ENCODE results near the gene CACNA1F. TPM values are rescaled to one million over a fixed set of nuclear protein-coding genes. Genes with fewer than 3 reads are reported as not detected.

The CACNA1F gene
- total and polyA plus RNA-seq, 3 donors from 2014 or later = 0.16 to 0.24 (median 0.19) TPM

DNA sequence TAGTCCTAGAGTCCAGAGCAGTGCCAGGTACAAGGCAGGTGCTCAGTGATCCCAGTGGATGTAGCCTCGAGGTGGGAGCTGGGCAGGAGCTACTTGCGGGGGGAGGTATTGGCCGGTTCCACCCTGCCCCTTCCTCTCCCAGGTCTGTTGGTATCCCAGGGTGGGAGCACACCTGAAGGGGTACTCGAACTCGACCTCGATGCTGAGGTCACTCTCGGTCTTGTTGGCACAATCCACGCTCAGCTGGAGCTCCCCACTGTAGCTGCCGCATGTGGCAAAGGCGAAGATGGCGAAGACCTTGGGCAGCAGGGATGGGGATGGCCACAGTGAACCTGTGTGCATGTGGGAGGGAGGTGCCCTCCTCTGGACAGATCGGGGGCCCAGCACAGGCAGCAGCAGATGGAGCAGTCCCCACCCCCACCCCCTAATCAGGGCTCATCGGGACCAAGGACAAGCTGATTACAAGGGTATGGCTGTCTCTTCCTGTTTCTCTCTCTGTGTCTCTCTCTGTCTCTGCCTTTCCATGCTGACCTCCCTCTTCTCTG lies 35.5 kb downstream of the CACNA1F start:
- no peak overlapping the region for H3K27ac ChIP-seq
- TF ChIP-seq, protein P1, sequence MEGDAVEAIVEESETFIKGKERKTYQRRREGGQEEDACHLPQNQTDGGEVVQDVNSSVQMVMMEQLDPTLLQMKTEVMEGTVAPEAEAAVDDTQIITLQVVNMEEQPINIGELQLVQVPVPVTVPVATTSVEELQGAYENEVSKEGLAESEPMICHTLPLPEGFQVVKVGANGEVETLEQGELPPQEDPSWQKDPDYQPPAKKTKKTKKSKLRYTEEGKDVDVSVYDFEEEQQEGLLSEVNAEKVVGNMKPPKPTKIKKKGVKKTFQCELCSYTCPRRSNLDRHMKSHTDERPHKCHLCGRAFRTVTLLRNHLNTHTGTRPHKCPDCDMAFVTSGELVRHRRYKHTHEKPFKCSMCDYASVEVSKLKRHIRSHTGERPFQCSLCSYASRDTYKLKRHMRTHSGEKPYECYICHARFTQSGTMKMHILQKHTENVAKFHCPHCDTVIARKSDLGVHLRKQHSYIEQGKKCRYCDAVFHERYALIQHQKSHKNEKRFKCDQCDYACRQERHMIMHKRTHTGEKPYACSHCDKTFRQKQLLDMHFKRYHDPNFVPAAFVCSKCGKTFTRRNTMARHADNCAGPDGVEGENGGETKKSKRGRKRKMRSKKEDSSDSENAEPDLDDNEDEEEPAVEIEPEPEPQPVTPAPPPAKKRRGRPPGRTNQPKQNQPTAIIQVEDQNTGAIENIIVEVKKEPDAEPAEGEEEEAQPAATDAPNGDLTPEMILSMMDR (IDR thresholded peaks at IDR 0.05) = no peak
- TF ChIP-seq POLR2A (IDR thresholded peaks at IDR 0.05) = no peak
- WGBS, 2 donors = 70 to 74% methylated on average over 7 to 11 of the region's 13 CpGs
- DNase-seq = no peak
- H3K27me3 ChIP-seq = no peaks in the 10 kb centered on the region
- no peaks in the 10 kb centered on the region for H3K36me3 ChIP-seq (ENCODE audit: low read depth, missing control alignments)
- no peaks in the 10 kb centered on the region for H3K4me1 ChIP-seq
- intact Hi-C loops (cut with DNase I; ENCODE audit: low total_unique reads) = no loop called here
- no peaks in the 10 kb centered on the region for H3K9me3 ChIP-seq
- no peak overlapping the region for H3K4me3 ChIP-seq

DNA sequence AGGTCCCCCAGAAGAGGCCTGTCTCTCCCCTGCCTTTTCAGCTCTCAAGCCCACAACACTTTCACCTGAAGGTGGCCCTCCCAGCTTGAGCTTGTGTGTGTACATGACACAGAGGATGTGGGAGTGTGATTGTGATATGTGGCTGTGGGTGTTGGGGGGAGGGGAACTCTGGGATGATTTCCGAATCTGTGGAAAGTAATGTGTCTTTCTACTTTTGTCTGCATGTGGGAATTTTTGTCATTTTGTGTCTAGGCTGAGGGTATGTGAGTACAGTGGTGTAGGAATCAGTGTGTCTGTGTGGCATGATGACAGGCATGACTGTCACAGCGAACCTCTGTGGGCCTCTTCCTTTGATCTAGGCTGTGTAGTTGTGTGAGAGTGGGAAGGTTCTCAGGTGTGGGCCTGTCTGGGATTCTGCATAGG lies 39.6 kb downstream of the CACNA1F start:
- no peak for DNase-seq
- no peak for TF ChIP-seq POLR2A (IDR thresholded peaks at IDR 0.05)
- TF ChIP-seq, protein P1 (IDR thresholded peaks at IDR 0.05) = no peak
- intact Hi-C loops (cut with DNase I; ENCODE audit: low total_unique reads) = no loop called here
- no peak overlapping the region for H3K27ac ChIP-seq
- H3K4me1 ChIP-seq = no peaks in the 10 kb centered on the region
- H3K9me3 ChIP-seq = no peaks in the 10 kb centered on the region
- no peak overlapping the region for H3K4me3 ChIP-seq
- no peaks in the 10 kb centered on the region for H3K36me3 ChIP-seq (ENCODE audit: low read depth, missing control alignments)
- 33 to 85% methylated on average over 1 to 2 of the region's 2 CpGs for WGBS, 2 donors
- no peaks in the 10 kb centered on the region for H3K27me3 ChIP-seq

DNA sequence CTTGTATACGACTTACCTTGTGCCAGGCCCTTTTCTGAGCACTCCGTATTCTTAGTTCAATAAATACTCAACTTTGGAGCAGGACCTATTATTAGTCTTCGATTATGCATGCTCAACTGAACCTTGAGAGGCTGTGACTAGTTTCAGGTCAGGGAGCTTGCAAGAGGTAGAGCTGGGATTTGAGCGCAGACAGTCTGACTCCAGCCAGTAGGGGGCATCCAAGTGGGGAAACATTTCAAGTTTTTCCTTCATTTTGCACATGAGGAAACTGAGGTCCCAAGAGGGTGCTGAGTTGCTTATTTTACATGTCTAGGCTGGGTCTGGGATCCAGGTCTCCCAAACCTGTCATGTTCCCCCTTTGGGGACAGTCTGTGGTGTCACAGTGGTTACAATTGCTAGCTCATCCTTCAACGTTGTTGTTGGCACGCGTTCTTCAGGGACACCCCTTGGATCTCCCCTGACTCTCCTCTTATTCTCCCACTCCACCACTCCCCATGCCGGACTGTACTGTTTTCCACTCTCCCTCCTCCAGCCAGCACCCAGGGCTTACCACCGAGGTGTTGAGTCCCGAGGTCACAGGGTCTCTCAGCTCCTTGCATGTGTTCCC lies 40.3 kb downstream of the CACNA1F start:
- intact Hi-C loops (cut with DNase I; ENCODE audit: low total_unique reads) = no loop called here
- Histone ChIP-seq H3K4me3 (no peak overlapping the region), H3K27me3 (no peaks in the 10 kb centered on the region), H3K27ac (no peak overlapping the region), H3K4me1 (no peaks in the 10 kb centered on the region), H3K9me3 (no peaks in the 10 kb centered on the region), H3K36me3 (ENCODE audit: low read depth, missing control alignments) (no peaks in the 10 kb centered on the region)
- DNase-seq = peak; percentile 35
- WGBS, 2 donors = 62 to 70% methylated on average over 10 of the region's 10 CpGs
- TF ChIP-seq POLR2A (IDR thresholded peaks at IDR 0.05) = no peak
- TF ChIP-seq, protein P1 (IDR thresholded peaks at IDR 0.05) = peak in 2 of 3 experiments; percentile 16 to 25

DNA sequence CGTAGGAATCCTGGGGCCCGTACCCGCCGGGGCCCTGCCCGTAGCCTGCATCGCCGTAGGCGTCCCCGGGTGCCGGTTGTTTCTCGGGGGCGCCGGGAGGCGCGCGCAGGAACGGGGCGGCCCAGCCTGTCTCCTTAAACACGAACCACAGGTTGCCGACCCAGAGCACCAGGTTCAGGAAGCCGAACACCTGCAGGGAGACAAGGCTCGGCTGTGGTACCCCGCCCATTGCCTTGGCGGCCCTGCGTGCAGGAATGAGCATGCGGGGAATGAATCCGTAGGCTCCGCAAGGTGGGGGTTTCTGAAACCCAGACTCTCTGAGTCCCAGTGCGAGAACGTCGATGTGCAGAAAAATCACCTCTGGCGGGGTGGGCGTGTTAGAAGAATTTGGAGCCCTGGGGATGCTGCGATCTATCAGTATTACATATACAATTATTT lies 41.5 kb downstream of the CACNA1F start:
- Histone ChIP-seq H3K9me3 (no peaks in the 10 kb centered on the region), H3K36me3 (ENCODE audit: low read depth, missing control alignments) (no peaks in the 10 kb centered on the region), H3K27me3 (no peaks in the 10 kb centered on the region), H3K27ac (peak overlapping the region; percentile 72 to 80), H3K4me3 (peak overlapping the region; percentile 59 to 72), H3K4me1 (no peaks in the 10 kb centered on the region)
- DNase-seq = no peak
- TF ChIP-seq, protein P1 (IDR thresholded peaks at IDR 0.05) = no peak
- no peak for TF ChIP-seq POLR2A (IDR thresholded peaks at IDR 0.05)
- intact Hi-C loops (cut with DNase I; ENCODE audit: low total_unique reads) = no loop called here
- 1 to 3% methylated on average over 7 to 30 of the region's 34 CpGs for WGBS, 2 donors
